Activated CD8-positive, alpha-beta memory T cell treated with anti-CD3 and anti-CD28 coated beads, Interleukin-2, amount 50 U/mL, for 1 hour (primary cell): Measurements from ENCODE around the gene CD4.

ENCODE experiments used
- DNase-seq: peaks from one replicate; pipeline ENCODE4 v3.0.0-alpha.2; 2020; ENCODE audit errors: extremely low read depth

Gene CD4

DNA sequence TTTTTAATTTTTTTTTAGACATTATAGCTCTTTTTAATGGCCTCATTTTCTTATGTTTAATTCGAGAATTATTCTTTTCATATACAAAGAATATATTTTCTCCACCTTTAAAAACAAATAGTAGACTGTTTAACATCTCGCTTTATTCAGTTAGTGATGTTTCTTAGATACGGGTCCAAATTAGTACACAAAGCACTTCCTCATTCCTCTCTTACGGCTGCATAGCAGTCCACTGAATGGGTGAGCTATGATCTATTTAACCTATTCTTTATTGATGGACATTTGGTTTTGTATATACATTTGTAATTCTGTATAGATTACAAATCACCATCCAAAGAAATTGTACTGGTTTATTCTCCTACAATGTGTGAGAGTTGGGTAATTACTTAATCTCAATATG lies 24.0 kb downstream of the CD4 start:
- DNase-seq = no peak

DNA sequence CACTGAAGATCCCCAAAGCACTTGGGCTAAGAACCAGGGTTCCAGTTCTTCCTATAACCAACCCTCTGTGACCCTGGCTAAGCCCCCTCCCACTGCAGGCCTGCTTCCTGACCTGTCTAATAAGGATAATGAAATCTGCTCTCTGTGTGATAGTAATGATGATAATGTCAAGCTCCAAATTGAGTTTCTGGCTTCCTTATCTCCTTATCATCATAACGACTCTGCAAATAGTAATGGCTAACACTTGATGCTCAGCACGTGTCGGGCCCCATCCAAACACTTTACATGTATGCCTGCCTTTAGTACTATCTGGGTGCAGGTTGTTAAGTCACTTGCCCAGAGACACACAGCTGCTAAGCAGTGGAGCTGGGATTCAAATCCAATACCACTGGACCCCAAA lies 27.3 kb downstream of the CD4 start:
- DNase-seq = no peak

DNA sequence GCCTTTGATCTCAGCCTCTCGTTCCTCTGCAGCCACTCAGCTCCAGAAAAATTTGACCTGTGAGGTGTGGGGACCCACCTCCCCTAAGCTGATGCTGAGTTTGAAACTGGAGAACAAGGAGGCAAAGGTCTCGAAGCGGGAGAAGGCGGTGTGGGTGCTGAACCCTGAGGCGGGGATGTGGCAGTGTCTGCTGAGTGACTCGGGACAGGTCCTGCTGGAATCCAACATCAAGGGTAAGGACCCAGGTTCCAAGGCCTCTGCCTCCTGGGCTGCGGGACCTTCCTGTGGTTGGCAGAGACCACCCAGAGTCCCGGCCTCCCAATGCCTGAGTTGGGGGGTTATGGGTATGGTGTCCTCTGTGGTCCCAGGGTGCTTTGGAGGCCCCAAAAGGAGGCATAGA lies 27.8 kb downstream of the CD4 start:
- no peak for DNase-seq

DNA sequence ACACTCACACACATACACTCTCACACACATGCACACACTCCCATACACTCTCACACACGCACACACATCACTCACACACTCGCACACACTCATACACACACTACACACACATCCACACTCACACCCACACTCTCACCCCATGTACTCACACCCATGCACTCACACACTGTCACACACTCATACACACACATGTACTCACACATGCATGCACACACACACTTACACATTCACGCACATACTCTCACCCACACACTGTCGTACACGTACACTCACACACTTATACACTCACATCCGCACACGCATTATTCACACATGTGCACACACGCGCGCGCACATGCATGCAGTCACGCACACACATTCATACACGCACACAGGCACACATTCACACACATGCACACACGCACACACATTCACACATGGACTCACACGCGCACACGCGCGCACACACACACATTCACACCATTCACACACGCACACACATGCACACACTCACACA lies 28.4 kb downstream of the CD4 start:
- DNase-seq = no peak

DNA sequence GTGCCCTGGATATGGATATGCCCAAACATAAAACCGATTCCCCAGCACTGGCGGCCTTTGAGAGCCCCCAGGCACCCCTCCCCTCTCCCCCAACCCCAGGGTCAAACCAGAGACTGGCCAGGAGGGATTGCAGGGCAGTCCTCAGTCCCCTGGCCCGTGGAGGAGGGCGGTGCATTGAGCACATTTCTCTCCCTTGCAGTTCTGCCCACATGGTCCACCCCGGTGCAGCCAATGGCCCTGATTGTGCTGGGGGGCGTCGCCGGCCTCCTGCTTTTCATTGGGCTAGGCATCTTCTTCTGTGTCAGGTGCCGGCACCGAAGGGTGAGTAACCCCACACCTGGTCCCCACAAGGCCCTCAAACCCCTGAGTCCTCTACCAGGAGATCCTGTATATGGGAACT lies 28.9 kb downstream of the CD4 start:
- DNase-seq = no peak

DNA sequence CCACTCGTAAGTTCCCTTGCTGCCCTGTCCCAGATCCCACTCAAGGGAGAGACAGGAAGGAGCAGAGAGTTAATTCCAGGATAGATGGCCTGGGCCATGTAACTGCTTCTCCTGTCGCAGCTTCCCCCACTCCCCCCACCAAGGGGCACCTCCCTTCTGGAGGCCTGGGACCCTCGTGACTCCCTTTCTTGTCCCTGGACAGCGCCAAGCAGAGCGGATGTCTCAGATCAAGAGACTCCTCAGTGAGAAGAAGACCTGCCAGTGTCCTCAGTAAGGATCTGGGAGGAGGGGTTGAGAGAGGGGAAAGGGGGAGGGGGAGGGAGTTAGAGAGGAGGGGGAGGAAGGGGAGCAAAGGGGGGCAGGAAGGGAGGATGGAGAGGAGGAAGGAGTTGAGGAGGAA lies 29.3 kb downstream of the CD4 start:
- no peak for DNase-seq

DNA sequence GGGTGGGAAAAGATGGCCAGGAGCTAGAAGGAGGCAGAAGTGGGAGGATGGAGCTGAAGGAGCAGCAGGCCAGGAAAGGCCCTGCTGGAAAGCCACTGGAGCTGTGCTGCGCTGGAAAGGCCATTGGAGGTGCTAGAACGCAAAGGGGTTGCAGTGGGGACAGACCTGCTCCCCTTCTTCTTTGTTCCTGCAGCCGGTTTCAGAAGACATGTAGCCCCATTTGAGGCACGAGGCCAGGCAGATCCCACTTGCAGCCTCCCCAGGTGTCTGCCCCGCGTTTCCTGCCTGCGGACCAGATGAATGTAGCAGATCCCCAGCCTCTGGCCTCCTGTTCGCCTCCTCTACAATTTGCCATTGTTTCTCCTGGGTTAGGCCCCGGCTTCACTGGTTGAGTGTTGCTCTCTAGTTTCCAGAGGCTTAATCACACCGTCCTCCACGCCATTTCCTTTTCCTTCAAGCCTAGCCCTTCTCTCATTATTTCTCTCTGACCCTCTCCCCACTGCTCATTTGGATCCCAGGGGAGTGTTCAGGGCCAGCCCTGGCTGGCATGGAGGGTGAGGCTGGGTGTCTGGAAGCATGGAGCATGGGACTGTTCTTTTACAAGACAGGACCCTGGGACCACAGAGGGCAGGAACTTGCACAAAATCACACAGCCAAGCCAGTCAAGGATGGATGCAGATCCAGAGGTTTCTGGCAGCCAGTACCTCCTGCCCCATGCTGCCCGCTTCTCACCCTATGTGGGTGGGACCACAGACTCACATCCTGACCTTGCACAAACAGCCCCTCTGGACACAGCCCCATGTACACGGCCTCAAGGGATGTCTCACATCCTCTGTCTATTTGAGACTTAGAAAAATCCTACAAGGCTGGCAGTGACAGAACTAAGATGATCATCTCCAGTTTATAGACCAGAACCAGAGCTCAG lies 30.0 kb downstream of the CD4 start:
- no peak for DNase-seq

DNA sequence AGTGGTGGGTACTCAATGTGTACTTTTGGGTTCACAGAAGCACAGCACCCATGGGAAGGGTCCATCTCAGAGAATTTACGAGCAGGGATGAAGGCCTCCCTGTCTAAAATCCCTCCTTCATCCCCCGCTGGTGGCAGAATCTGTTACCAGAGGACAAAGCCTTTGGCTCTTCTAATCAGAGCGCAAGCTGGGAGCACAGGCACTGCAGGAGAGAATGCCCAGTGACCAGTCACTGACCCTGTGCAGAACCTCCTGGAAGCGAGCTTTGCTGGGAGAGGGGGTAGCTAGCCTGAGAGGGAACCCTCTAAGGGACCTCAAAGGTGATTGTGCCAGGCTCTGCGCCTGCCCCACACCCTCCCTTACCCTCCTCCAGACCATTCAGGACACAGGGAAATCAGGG lies 30.8 kb downstream of the CD4 start:
- no peak for DNase-seq

DNA sequence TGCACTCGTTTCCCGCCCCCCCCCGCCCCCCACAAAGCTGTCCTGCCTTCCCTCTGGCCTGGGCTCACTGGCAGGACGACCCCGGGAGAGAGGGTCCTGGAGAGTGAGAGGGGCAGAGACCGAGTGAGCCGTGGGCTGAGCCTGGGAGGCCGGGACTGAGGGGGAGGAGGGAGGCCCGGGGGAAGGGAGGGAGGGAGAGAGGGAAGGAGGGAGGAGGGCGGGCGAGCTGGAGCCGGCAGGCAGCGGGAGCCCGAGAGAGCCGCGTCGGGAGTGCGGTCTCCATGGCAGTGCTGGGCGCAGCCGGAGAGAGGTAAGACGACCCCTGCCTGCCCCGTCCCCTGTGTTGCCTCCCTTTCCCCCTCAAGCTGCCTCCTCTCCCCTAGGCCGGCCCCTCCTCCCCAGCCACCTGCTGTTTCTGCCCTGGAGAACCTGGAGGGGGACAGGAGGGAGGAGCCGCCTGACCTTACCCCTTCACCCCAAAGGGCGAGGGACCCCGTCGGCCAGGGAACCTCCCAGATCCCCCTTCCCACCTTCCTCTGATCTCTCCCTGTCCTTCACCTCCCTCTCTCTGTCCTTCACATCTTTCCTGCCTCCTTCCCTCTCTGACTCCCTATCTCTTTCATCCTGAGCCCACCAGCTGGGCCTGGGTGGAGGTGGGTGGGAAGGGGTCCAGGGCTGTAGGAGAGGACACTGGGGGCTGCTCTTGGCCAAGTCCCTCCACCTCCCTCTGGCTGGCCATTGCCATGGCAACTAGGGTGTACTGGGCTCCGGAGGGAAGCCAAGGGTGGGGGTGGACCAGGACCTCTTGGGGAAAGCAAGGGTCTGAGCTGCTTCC lies 32.5 kb downstream of the CD4 start, which contains the start of gene GPR162:
GPR162 (plus strand) TSS at position 231 of the 835 bp plus-strand sequence. CDS start 2,078 bp downstream, outside the sequence.
- no peak for DNase-seq

DNA sequence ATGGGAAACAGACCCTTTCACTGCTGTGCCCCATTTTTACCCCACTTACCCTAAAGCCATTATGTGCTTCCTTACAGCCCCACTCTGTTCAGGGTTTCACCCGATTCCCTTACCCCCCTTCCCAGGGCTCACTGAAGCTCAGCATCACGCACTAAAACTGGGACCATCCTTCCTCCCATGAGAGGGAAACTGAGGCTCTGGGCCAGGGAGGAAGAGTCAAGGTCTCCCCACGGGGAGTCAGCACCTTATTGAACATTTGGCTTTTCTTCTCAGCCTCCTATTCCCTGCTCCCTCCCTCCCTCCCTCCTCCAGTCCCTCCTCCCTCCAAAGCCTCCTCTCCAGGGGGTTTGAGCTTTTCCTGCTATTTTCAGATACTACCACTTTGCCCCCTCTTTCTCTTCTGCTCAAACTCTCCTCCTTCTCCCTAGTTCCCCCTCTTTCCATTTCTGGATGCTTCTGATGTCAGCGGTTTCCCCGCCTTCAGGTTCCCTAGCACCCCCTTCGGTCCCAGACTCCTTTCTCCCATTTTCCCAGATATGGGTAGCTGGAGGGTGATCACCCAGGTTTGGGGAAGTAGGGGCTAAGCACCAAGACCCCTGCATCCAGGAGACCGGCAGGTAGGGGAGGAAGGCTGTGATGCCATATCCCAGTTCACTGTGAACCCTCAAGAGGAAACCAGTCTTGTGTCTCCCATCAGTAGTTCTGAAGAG lies 33.3 kb downstream of the CD4 start:
- DNase-seq = no peak

DNA sequence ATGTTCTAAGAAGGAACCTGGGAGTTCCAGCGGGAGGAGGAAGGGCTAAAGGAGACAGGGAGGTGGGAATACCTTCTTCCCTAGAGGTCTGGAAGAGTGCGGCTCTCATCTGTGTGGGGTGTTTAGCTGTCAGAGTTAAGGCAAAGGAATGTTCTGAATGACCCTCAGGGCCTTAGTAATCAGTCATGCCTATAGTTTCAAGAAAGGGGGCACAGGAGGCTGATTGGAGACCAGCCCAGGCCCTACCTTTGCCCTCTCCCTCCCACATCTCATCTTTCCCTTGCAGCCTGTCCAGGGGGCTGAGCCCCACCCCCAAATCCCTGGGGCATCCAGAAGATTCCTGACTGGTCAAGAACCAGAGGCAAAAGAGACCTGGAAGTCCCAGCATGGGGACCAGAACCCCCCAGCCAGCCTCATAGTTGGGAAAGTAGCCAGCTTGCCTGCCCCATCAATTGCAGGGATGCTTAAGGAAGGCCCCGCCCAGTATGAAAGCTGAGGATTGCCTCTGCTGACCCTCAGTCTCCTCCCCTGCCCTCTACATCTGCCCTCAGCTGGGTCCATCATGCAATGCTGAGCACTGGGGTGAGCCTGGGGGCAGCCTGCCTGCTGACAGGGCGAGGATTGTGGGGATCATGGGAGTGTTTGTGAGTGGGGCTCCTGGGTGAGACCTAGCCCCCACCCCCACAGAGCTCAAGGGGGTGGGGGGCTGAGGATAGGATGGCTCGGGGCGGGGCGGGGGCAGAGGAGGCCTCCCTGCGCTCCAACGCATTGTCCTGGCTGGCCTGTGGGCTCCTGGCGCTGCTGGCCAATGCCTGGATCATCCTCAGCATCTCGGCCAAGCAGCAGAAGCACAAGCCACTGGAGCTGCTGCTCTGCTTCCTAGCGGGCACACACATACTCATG lies 34.1 kb downstream of the CD4 start:
- DNase-seq = no peak

DNA sequence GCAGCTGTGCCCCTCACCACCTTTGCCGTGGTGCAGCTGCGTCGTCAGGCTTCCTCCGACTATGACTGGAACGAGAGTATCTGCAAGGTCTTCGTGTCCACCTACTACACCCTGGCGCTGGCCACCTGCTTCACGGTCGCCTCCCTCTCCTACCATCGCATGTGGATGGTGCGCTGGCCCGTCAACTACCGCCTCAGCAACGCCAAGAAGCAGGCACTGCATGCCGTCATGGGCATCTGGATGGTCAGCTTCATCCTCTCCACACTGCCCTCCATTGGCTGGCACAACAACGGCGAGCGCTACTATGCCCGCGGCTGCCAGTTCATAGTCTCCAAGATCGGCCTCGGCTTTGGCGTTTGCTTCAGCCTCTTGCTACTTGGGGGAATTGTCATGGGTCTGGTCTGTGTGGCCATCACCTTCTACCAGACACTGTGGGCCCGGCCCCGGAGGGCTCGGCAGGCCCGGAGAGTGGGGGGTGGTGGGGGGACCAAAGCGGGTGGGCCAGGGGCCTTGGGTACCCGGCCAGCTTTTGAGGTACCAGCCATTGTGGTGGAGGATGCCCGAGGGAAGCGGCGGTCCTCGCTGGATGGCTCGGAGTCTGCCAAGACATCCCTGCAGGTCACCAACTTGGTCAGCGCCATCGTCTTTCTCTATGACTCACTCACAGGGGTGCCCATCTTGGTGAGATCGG lies 34.9 kb downstream of the CD4 start:
- no peak for DNase-seq

DNA sequence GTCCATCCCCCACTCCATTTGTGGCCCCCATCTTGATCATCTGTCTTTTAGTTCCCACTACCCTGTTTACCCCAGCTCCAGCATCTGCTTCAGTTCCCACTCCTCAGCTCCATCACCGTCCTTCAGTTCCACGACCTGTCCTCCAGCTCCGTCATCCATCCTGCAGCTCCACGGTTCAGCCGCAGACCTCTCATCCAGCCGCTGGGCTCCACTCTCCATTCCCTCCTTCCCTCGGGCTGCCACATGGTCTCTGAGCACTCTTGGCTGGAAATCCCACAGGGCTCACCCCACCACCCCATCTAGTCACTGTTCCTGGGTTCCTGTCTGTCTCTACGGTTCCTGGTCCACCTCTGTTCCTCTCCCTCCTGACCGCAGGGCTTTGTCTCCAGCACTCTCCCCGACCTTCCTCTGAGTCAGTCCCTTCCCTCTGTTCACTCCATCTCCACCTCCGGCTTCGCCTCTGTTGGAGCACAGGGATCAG lies 35.6 kb downstream of the CD4 start:
- no peak for DNase-seq

DNA sequence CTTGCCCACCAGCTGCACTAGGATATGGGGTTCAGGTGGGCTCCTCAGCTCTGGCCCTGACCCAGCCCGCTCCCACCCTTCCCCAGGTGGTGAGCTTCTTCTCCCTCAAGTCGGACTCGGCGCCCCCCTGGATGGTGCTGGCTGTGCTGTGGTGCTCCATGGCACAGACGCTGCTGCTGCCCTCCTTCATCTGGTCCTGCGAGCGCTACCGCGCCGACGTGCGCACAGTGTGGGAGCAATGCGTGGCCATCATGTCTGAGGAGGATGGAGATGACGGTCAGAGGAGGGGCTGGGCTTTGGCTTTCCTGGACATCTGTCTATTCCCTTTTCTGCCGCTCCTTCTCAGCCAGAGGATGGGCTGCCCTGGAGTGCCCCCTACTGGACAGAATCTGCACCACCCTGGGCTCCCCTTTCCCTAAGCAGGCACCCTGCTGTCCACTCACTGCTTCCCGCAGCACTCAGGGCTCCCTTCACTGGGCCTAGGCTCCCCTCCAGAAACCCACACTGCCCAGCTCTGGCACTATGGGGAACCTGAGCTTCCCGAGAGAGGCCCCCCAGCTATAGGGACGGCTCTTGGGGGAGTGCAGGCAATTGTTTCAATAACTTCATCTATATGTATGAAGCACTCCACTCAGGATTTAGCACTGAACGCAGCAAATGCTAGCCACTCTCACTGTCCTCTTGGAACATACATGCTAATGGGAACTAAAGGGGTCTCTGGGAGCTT lies 36.2 kb downstream of the CD4 start:
- DNase-seq = peak; percentile 27

DNA sequence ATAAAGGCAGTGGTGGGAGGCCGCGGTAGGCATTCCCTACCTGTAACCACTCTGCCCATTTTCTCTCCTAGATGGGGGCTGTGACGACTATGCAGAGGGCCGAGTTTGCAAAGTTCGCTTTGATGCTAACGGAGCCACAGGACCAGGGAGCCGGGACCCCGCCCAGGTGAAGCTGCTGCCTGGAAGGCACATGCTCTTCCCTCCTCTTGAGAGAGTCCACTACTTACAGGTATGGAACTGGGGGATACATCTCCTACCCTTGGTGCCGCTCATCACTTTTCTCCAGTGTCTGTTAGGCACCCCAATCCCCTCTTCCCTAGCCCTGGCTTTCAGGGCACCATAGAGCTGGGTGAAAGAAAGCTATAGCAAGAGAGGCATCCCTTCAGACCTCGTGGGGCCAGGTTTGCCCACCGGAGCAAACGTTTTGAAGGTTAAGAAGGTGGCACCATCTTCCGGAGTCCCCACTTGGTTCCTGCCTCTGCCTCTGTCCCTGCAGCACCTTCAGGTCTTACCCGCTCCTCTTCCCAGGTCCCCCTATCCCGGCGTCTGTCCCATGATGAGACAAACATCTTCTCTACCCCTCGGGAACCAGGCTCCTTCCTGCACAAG lies 36.9 kb downstream of the CD4 start:
- DNase-seq = no peak

DNA sequence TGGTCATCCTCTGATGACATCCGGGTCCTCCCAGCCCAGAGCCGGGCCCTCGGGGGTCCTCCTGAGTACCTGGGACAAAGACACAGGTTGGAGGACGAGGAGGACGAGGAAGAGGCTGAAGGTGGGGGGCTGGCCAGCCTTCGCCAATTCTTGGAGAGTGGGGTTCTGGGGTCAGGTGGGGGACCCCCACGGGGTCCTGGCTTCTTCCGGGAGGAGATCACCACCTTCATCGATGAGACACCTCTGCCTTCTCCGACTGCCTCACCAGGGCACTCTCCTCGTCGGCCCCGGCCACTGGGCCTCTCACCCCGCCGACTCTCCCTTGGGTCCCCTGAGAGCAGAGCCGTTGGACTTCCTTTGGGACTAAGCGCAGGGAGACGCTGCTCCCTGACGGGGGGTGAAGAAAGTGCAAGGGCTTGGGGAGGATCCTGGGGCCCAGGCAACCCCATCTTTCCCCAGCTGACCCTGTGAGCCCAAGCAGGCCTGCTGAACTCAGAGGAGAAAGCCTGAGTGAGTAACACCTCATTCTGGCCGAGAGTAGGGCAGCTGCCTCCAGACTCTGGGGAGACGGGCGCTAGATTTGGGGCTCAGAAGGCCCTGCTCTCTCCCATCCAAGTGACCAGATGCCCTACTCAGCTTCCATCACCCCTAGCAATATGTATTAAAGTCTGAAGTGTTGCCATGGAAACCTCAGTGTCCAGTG lies 37.6 kb downstream of the CD4 start:
- no peak for DNase-seq

DNA sequence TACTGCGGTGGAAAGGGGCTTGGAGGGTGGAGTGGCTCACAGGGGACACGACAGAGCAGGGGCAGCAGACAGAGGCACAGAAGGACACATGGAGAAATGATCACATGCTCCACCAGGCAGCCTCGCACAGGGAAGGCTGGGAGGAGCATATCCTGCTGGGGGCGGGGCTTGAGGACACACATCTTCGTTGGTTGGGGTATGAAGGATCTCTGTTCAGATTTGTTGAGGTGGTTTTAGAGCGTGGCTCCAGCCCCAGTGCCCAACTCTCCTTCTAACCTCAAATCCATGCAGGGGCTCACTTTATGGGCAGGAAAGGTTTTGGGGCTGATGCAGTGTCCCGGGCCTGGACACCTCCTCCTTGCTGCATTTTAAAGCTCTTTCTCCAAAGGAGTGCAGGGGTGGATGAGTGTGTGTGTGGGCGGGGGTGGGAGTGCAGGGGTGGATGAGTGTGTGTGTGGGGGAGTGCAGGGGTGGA lies 38.1 kb downstream of the CD4 start:
- no peak for DNase-seq
